GM10847 (cell line): ENCODE results near the gene IL6R.

ENCODE experiments used
- POLR2A ChIP-seq: IDR thresholded peaks from 2 replicates; pipeline ENCODE4 v1.6.1; 2011; ENCODE audit not compliant: insufficient read length; ENCODE audit errors: extremely low read depth

IL6R gene

DNA sequence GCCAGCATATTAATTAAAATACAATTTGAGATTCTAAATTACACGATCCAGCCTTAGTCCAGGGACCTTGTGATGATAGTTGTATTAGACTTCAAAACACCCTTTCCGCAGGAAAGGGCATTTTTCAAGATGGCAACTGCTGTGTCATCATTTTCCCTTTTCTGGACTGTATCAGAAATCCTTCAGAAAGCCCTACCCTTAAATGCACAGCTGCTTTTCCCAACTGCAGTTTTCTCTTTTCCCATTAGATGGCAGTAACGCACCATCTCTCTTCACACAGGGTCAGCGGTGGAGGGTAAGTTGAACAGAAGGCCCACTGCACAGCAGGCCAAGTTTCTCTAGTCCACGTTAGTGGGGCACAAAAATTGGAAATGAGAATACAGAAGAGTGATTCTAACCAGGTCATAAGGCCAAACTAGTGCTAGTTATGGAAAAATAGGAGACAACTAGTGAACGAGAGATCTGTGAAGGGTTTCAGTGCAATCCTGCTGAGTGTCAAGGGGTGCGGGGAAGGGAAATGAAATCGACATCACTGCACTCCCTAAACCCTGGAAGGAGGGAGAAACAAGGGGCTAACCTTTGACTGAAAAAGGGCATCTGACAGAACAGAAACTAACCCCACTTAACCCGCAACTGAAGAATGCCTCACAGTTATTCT, 74.8 kb downstream of the IL6R start:
- no peak for TF ChIP-seq POLR2A

DNA sequence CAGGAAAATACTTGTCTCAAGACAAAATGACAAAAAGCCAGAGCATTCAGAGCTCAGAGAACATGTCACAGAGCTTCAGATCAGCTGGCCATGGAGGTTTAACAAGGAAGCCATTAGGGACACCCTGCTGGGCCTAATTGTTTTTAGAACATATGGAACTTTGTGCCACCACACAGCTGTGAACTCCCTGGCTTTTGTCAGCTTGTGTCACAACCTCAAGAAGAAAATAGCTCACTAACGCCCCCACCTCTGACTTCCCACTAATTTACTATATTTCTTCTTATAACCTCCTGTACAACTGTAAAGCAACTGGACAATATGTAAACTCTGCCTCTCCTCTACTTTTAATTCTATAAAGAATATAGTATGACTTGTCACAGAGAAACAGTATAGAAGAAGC, 75.9 kb downstream of the IL6R start:
- no peak for TF ChIP-seq POLR2A

DNA sequence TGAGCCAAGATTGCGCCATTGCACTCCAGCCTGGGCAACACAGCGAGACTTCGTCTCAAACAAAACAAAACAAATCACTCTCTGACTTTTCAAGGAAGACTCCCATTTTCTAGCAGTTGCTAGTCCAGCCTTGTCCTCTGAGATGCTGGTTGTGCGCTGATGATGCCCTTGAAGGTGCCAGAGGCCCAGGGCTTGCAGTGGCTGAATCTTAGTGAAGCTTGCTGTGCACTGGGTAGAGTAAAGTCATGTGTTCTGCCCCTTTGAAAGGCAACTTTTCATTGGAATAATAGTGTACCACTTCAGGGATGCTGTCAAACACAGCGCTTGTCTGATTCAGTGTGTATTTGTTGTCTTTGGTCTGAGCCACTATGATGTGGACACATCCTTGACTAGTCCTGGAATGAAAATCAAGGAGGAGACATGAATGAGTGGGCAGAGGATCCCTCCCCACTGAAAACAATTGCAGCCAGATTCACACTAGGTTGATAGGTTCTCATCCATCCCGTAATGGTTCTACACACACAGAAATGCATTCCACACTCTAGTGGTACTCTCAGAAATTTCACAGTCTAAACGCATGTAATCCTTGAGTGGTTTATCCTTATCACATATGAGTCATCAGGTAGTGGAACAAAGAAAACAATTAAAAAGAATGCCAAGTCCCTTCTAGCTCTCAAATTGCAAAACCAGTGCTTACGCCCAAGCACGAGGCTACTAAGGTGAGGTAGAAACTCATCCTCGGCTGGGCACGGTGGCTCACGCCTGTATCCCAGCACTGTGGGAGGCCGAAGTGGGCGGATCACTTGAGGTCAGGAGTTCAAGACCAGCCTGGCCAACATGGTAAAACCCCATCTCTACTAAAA, 79.0 kb downstream of the IL6R start:
- TF ChIP-seq POLR2A: no peak

DNA sequence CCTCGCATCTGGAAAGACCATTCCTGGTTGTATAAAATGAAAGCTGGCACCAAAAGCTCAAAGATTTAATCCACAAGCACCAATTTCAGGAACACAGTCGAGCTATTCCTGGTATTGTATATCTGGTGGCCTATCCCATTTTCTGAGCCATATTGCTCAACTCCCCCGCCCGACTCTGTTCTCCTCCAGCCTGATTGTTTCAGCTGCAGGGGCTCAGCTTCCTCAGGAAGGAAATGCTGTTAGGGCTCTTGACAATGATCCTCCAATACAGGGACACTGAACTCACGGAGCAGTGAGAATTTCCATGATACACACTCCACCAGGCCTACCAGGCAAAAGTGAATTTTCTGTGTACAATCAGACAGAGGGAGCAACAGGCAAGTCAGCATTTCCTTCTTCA, 80.0 kb downstream of the IL6R start:
- TF ChIP-seq POLR2A: no peak

DNA sequence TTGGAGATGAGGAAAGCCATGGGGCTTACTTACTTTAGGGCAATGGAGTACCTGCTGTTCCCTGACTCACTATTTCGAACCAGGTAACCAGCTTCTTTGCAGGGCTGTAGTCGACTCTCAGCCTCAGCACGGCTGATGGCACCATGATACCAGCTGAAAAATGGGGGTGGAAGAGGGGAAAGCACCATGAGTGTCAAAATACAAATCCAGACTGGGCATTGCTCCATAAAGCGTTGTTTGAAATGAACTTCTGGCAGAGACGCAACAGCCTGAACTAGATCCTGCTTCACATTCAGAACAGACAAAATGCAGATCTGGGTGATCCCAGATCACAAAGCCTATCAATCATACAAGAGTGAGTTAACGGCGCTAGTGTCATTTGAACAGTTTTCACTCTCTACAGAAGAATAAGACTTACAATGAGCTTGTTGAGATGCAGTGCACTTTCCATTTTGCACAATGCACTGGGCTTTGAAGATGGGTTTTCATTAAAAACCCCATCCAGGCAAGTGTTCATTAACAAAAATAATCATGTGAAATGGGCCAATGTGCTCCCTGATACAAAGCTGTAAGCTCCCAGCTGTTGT, 80.9 kb downstream of the IL6R start:
- TF ChIP-seq POLR2A: no peak

DNA sequence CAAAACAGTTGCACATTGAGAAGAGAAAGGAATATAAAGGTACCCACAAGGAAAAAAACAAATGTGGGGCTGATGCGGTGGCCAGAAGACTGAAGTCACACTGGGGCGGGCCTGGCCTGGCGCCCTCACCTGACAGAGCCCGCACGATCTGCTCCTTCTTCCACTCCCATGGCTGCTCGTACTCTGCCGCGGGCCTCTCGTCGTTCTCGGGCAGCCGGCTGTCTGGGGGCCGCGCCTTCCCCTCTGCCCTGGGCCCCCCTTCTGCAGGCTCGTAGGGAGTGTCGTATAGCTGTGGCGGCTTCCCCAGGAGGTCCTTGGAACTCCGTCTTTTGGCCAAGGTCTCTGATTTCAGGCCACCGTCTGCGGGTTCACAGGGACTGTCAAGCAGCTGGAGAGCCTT, 83.8 kb downstream of the IL6R start:
- TF ChIP-seq POLR2A: no peak

DNA sequence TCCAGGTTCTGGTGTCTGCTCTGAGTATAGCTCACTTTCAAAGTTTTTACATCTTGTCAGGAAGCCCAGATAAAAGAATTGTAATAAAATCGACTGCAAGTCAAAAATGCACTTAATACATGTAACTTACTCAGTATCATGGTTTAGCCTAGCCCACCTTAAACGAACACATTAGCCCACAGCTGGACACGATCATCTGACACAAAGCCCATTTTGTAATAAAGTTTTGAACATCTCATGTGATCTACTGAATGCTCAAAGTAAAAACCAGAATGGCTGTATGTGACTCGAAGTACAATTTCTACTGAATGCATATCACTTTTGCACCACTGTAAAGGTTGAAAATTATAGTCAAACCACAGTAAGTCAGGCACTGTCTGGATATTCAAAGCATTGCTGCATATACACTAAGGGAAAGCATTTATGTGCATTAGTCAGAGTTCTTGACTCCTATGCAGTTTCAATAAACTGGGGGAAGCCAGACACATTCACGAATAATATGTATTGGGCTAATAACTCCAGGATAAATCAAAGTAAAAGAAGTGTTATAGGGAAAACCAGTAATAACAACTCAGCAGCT, 84.6 kb downstream of the IL6R start:
- TF ChIP-seq POLR2A: no peak

DNA sequence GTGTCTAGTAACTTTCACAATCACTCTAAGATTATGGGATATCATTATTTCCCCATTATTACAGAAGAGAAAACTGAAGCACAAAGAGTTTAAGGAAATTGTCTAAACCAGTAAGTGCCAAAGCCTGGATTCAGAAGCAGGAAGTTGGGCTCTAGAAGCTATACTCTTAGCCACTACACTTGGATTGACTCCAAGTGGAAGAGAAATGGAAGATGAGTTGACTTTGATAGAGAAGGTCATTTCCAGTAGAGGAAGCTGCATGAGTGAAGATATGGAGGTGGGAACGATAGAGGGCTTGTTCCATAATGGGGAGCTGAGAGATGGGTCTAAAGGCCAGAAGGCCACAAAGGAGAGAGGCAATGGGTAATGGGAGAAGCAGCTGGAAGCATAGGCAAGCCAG, 85.2 kb downstream of the IL6R start:
- TF ChIP-seq POLR2A: no peak

DNA sequence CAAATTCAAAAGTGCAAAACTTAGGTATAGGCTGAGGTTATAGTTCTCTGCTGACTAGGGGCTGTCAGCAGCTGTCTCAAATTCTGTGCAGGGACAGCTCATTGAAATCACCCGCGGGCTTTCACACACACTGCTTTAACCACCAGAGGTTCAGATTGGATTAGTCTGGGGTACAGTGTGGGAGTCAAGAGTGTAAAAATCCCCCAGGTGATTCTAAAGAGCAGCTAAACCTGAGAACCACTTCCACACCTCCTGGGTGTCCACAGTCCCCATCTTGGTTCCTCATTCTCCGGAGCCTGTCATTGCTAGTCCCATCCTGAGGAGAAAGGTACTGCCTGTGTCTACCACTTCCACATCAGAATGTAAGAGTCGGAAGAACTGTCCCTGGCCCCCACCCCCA, 87.0 kb downstream of the IL6R start:
- TF ChIP-seq POLR2A: no peak

DNA sequence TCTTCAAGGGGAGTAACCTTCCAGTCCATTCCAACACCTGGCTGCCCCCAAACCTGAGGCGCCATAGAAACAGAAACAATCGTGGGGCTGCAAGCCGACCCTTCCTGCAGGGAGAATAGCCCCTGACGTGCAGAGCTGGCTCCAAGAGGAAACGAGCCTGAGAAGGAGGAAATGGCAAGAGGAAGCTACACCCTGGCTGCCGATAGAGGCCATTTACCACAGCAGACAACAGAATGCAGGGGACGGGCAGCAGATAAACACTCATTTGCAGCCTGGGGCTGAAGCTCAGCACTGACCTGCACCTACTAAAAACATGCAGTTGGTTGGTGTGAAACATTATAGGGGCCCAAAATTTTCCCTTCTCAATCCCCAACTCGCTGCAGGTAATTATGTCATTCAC, 88.1 kb downstream of the IL6R start:
- TF ChIP-seq POLR2A: no peak

DNA sequence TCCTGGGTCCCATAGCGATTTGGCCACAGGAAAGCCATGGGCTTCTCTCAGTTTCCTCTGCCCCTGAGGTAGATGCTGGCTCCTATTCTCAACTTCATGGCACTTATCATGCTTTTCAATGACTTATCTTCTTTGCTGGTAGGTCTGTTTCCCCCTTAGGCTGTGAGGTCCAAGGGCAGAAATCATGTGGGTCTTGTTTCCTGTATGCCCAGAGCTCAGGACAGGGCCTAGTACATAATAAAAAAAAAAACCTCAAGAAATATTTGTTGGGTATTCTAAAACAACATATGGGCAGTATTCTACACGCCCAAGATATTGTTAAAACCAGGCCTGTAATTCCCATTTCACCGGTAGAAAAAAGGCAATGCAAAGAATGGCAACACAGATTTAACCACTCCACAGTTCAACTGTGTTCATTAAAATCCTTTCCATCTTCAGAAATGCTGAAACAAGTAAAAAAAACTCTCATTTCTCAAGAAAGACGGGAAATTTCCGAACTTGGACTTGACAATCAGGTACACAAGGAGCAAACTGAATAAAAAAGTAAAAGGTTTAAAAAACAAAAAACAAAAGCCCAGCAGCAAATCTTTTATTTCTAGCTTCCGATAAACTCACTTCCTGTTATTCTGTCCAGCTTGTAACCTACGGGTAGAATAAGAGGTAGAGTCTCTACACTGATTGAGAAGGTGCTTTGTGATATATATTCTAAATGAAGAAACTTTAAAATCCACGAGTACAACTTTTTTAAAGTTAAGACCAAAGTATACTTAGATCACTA, 90.5 kb downstream of the IL6R start:
- no peak for TF ChIP-seq POLR2A

DNA sequence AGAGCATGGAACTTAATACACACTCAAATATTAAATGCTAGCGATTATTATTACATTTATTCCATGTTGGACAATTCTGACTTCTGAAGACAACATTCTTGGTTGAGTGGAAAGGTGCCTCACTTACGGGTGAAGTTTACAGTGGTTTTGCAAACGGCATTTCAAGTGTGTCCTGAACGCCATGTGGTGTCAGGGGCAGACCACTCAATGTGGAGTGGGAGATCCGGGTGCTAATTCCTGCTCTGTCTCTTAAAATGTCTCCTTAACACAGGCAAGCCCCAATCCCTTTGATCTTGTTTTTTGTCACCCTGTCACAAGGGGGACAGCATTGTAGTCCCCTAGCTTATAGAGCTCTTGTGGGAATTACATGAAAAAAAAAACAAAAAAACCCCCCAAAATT, 91.2 kb downstream of the IL6R start:
- no peak for TF ChIP-seq POLR2A

DNA sequence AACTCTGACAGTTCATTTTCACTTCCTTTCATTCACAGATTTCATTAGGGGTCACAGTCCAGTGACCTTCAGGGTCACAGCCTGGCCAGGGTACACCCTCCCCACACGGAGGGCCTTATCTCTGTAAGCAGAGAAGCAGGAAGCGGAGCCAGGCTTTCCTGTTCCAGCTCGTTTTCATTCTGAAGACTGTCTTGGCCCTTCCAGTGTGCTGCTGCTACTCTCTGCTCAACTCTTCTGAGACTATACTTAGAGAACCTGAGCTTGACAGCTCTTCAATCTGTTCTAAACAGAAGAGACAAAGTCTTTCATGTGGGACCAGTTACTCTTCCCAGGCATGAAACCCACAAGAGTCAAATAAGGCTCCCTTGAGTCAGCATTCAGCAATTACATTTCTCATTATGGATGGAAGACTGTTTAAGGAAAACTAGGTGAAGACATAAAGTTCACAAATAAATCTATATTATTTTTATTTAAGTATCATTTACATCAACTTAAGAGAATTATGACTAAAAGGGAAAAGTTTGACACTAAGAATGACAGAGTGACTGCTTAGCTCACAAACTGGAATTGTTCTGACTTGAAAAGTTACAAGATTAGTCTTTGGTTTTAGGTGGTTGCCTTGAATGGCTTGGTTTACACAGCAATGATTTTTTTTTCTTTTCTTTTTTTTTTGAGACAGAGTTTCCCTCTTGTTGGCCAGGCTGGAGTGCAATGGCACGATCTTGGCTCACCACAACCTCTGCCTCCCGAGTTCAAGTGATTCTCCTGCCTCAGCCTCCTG, 92.1 kb downstream of the IL6R start:
- no peak for TF ChIP-seq POLR2A

DNA sequence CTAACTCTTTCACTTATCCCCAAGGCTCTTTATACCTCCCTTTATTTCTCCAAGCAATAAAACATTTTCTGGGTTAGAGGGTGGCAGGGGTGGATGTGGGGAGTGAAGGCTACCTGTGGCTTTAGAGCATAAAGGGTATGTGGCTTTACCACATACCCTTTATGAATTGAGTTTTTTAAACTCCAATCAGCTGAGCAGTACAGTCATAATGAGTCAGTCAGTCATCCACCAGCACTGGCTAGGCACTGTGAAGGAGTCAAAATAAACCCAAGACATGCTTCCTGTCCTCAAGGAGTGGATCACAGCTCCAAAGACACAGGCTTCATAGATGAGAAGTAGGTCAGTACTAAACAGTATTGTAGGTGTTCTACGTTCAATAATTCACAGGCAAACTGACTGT, 94.3 kb downstream of the IL6R start:
- no peak for TF ChIP-seq POLR2A
